Measurements from ENCODE around the gene SMPDL3A. TPM values are rescaled to one million over a fixed set of nuclear protein-coding genes. Genes with fewer than 3 reads are reported as not detected.

Gene SMPDL3A
- total RNA-seq, 1 experiment from 2014 or later = 6.0 TPM

DNA sequence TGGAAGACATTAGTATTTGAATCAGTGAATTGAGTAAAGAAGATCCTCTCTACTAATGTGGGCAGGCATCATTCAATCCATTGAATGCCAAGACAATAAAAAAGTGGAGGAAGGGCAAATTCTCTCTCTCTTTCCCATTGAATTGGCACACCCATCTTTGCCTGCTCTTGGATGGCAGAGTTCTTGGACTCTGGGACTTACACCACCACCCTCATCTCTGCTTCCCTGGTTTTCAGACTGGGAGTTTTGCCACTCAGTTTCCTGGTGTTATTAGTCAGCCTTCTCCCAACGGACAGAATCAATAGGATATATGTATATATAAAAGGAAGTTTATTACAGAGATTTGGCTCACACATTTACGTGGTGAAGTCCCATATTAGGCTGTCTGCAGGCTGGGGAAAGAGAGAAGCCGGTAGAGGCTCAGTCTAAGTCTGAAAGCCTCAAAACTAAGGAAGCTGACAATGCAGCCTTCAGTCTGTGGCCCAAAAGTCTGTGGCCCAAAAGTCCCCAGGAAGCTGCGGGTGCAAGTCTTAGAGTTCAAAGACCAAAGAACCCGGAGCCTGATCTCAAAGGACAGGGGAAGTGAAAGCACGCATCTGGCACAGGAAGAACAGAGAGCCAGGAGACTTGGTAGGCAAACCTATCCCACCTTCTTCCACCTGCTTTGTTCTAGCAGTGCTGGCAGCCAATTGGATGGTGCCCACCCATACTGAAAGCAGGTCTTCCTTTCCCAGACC, 64.4 kb downstream of the SMPDL3A start:
- no peak for DNase-seq (ENCODE audit: low read depth)

Other genes starting within 250 kb of the SMPDL3A start
- gene PKIB, start 178.9 kb upstream of the SMPDL3A start, total RNA-seq (2014; rRNA removed; shearing (Covaris generic)) = 23.7 and 29.1 TPM in 2 replicates
- gene FABP7, start 9.5 kb upstream of the SMPDL3A start, total RNA-seq (2014; rRNA removed; shearing (Covaris generic)) = not detected in 2 replicates
- gene CLVS2, start 207.0 kb downstream of the SMPDL3A start, total RNA-seq (2014; rRNA removed; shearing (Covaris generic)) = under 0.01 TPM in 1 of 2 replicates, not detected in the other

Measured in Daoy (cell line).